Spleen (tissue), 11 donors: Measurements from ENCODE around the gene TCP11L1. TPM values are rescaled to one million over a fixed set of nuclear protein-coding genes. Genes with fewer than 3 reads are reported as not detected.
A peak's percentile ranks its signal among the peaks of the same experiment; 100 is the strongest.

Experiments
- DNase-seq: peaks from one replicate; pipeline ENCODE4 v3.0.0-alpha.2; 2020
- H3K27ac ChIP-seq, 8 donors: fragments of 200-600 bp; sonication (generic) in 7 of 8; 1 replicate in 4 of 8; 2 replicates in 4 of 8; pipeline versions ENCODE4 v1.5.0 to v1.8.0; 2016 to 2021; ENCODE audit warnings: inconsistent platforms in 4 of 8, mild to moderate bottlenecking in 4 of 8, moderate library complexity in 1 of 8
- H3K27me3 ChIP-seq, 7 donors: fragments of 200-600 bp; sonication (generic) in 6 of 7; replicated peaks in 1 of 7; 1 replicate in 4 of 7; 2 replicates in 3 of 7; pipeline versions ENCODE4 v1.5.0 to v1.8.0; 2016 to 2021; ENCODE audit warnings: inconsistent platforms in 3 of 7, mild to moderate bottlenecking in 1 of 7
- H3K36me3 ChIP-seq, 6 donors: fragments of 200-600 bp; sonication (generic) in 5 of 6; 1 replicate in 4 of 6; 2 replicates in 2 of 6; pipeline versions ENCODE4 v1.5.0 to v1.8.0; 2016 to 2021; ENCODE audit warnings: inconsistent platforms in 2 of 6
- H3K4me1 ChIP-seq, 6 donors: fragments of 200-600 bp; sonication (generic) in 5 of 6; 1 replicate in 3 of 6; 2 replicates in 3 of 6; pipeline versions ENCODE4 v1.5.0 to v1.8.0; 2016 to 2021; ENCODE audit warnings: inconsistent platforms in 3 of 6
- H3K4me3 ChIP-seq, 8 donors: fragments of 200-600 bp; sonication (generic) in 7 of 8; 1 replicate in 4 of 8; 2 replicates in 4 of 8; pipeline versions ENCODE4 v1.5.0 to v1.8.0; 2016 to 2021; ENCODE audit warnings: inconsistent platforms in 4 of 8, mild to moderate bottlenecking in 4 of 8, moderate library complexity in 2 of 8
- H3K9me3 ChIP-seq, 8 donors: fragments of 200-600 bp; sonication (generic) in 7 of 8; 1 replicate in 4 of 8; 2 replicates in 4 of 8; pipeline versions ENCODE4 v1.5.0 to v1.8.0; 2016 to 2021; ENCODE audit warnings: inconsistent platforms in 4 of 8
- POLR2A ChIP-seq, 3 donors: fragments of 450-650 bp; IDR thresholded peaks; one replicate each; pipeline ENCODE4 v1.5.1; 2017; ENCODE audit warnings: antibody characterized with exemption in 3 of 3, mild to moderate bottlenecking in 1 of 3
- POLR2AphosphoS5 ChIP-seq, 3 donors: sonication (generic); formaldehyde crosslinking; IDR thresholded peaks; one replicate each; pipeline ENCODE4 v1.5.1; 2017; ENCODE audit warnings: antibody characterized with exemption in 3 of 3
- whole genome bisulfite sequencing, 5 donors: extraction: QIAGEN DNeasy Blood & Tissue Kit in 3 of 5; methylation state at CpG; one replicate each; pipeline versions ENCODE4 v1.1.5 to v1.1.7; 2013 to 2018; 5-methylcytosine and 5-hydroxymethylcytosine counted together
- intact Hi-C: fragments of 100-400 bp; cut with DNase I; formaldehyde crosslinking; loops from one replicate; pipeline ENCODE4 v1.15.0; 2023; ENCODE audit warnings: low total_unique reads
- polyA plus RNA-seq, 3 donors: library from polyadenylated mRNA; stranded (reverse); fragments of 200-250 nt; gene quantifications; one replicate each; pipeline ENCODE4 v1.2.1, GENCODE V29; 2013
- total RNA-seq, 7 donors: library from RNA; depleted of rRNA in 3 of 7; stranded (reverse); fragments of >200 nt in 3 of 7; fragmentation: NEBNext Ultra II Directional in 4 of 7; extraction: Animal tissue kit (Norgen Biotek cat#: 25700) in 4 of 7; gene quantifications; one replicate each; pipeline versions ENCODE4 v1.1.0 to v1.2.1, GENCODE V29; 2016 to 2021
- TF ChIP-seq, protein P1 (sequence below), 11 experiments: fragments of 200-600 bp in 7 of 11; fragments of 450-650 bp in 4 of 11; sonication (generic) in 4 of 11; IDR thresholded peaks in 8 of 11; conservative IDR thresholded peaks in 3 of 11; 1 replicate in 7 of 11; 2 replicates in 4 of 11; pipeline versions ENCODE4 v1.4.0 to v1.8.0; 2016 to 2021; ENCODE audit warnings: antibody characterized with exemption in 11 of 11, inconsistent platforms in 4 of 11, mild to moderate bottlenecking in 1 of 11
- donor health status: healthy with polysubstance abuse.
- donor health status: DM: no; HTN: no; CAD: no; lungs with moderate emphysema.
- donor health status: DM: no; HTN: no; CAD: no.
- donor health status: Bipolar disorder and iron deficiency.
- donor health status: healthy.
- donor health status: DM: no; HTN: no; CAD: no.
- donor health status: DM: yes; HTN: yes; CAD: no.

The TCP11L1 gene
- total and polyA plus RNA-seq, 10 donors: 1.8 to 48.2 (median 17.9) TPM

DNA sequence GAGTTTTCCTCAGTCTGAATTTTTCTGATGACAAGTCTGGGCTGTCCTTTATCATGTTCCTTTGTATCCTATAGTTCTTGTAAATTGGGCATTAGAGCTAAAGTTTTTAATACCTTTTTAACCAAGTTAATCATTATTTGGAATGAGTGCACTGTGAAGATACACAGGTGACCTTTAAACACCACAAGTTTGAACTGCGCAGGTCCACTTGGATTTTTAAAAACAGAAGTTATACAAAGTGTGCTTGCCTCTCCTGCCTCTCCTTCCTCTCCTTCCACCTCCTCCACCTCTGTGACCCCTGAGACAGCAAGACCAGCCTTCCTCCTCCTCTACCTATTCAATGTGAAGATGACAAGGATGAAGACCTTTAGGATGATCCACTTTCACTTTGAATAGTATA is 4.4 kb upstream of the TCP11L1 start:
- Histone ChIP-seq H3K9me3 (no peaks in the 10 kb centered on the region), H3K4me1 (peaks cover 0 to 8% (median under 1%) of the 10 kb centered on the region in 6 donors), H3K36me3 (no peaks in the 10 kb centered on the region), H3K4me3 (no peak overlapping the region), H3K27ac (no peak overlapping the region), H3K27me3 (no peaks in the 10 kb centered on the region)
- 94 to 100% (median 97%) methylated on average over 1 of the region's 1 CpG for WGBS, 5 donors
- intact Hi-C loops: no loop called here
- TF ChIP-seq POLR2AphosphoS5 (IDR thresholded peaks at IDR 0.05): no peak
- TF ChIP-seq, protein P1, sequence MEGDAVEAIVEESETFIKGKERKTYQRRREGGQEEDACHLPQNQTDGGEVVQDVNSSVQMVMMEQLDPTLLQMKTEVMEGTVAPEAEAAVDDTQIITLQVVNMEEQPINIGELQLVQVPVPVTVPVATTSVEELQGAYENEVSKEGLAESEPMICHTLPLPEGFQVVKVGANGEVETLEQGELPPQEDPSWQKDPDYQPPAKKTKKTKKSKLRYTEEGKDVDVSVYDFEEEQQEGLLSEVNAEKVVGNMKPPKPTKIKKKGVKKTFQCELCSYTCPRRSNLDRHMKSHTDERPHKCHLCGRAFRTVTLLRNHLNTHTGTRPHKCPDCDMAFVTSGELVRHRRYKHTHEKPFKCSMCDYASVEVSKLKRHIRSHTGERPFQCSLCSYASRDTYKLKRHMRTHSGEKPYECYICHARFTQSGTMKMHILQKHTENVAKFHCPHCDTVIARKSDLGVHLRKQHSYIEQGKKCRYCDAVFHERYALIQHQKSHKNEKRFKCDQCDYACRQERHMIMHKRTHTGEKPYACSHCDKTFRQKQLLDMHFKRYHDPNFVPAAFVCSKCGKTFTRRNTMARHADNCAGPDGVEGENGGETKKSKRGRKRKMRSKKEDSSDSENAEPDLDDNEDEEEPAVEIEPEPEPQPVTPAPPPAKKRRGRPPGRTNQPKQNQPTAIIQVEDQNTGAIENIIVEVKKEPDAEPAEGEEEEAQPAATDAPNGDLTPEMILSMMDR (IDR thresholded peaks at IDR 0.05 in 8 of 11, conservative IDR thresholded peaks at IDR 0.05 in 3 of 11): no peak
- TF ChIP-seq POLR2A (IDR thresholded peaks at IDR 0.05): no peak
- DNase-seq: no peak

DNA sequence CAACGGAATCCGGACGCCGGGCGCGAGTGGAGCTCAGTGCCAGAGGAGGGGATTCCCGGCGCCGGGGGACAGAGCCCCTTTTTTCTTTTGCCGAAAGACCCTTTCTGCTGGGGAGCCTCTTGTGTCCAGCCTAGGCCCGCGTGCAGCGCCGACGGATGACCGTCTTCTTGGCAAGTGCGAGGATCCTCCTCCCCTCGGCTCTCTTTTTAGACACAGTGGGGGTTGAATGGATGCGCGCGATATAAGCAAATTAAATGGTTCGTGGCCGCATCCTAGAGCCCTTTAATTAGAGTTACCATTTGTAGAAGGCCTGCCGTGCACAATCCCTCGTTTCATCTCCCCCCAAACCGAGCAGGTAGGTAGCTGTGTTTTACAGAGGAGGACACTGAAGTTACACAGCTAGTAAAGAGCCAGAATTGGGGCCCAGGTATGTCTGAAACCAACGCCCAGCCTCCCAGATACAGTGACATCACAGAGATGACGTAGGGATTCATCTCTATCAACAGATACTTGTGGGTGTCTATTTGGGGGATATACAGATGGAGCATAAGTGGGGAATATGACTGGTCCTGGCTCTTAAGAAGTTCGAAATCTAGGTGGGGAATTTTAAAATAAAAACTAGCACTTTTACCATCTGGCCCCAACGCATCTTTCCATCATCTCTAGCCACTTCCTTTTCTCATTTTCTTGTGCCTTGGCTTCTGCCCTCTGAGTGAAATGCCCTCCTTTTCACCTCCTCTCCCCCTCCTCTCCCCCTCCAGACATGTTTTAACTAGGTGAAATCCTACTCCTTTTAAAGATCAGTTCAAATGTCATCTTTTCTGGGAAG is 875 bp downstream of the TCP11L1 start:
- H3K27me3 ChIP-seq: no peaks in the 10 kb centered on the region
- H3K36me3 ChIP-seq: peaks cover 0 to 17% (median 0%) of the 10 kb centered on the region in 6 donors
- H3K4me1 ChIP-seq: peaks cover 5 to 48% (median 15%) of the 10 kb centered on the region in 6 donors
- H3K27ac ChIP-seq: peak overlapping the region; percentile 87 to 99 (median 98)
- 1 to 5% (median 2%) methylated on average over 27 to 30 of the region's 30 CpGs for WGBS, 5 donors
- H3K9me3 ChIP-seq: no peaks in the 10 kb centered on the region
- peak overlapping the region; percentile 82 to 99 (median 93) for H3K4me3 ChIP-seq
- TF ChIP-seq, protein P1 (IDR thresholded peaks at IDR 0.05 in 8 of 11, conservative IDR thresholded peaks at IDR 0.05 in 3 of 11): no peak
- TF ChIP-seq POLR2A (IDR thresholded peaks at IDR 0.05): no peak
- no peak for TF ChIP-seq POLR2AphosphoS5 (IDR thresholded peaks at IDR 0.05)
- no peak for DNase-seq
- intact Hi-C loops: no loop called here

DNA sequence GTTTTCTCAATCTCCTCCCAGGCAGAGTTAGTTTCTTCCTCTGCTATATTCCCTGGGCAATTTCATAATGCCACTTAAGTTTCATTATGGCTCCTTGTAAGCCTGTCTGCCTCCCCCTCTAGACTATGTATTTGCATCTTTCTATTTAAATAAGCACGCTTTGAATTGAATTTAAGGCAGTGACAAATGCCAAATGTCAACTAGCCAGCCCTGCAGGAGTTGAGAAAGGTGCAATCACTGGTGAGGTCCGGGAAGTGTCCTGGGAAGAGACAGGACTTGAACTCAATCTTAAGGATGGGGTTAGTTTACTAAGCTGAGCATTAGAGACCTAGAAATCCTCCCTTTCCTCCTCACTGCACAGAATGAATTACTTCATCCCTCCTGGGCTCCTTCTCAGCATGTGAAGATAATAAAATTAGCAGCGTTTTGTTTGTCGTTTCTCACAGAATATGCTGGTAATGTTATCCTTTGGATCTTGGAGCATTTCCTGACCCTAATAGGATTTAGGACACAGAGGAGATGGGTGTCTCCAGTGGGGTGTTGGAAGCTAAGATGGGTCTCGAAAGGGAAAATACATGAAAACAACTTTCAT is 1.6 kb downstream of the TCP11L1 start:
- Histone ChIP-seq H3K4me1 (peaks cover 5 to 48% (median 15%) of the 10 kb centered on the region in 6 donors), H3K36me3 (peaks cover 0 to 24% (median 0%) of the 10 kb centered on the region in 6 donors), H3K4me3 (peak overlapping the region in 4 of 8 donors; percentile 82 to 99 (median 88)), H3K27ac (peak overlapping the region in 3 of 8 donors; percentile 92 to 98 (median 98)), H3K27me3 (no peaks in the 10 kb centered on the region), H3K9me3 (no peaks in the 10 kb centered on the region)
- 65 to 80% (median 71%) methylated on average over 5 of the region's 5 CpGs for WGBS, 5 donors
- no peak for DNase-seq
- TF ChIP-seq POLR2A (IDR thresholded peaks at IDR 0.05): no peak
- TF ChIP-seq, protein P1 (IDR thresholded peaks at IDR 0.05 in 8 of 11, conservative IDR thresholded peaks at IDR 0.05 in 3 of 11): no peak
- TF ChIP-seq POLR2AphosphoS5 (IDR thresholded peaks at IDR 0.05): no peak
- intact Hi-C loops: no loop called here
